Cardiac fibroblast (primary cell): ENCODE data around the gene INHBC.

Experiments used
- DNase-seq, 2 donors: peaks; one replicate each; pipeline versions ENCODE4 v3.0.0 to v3.0.0-alpha.2; 2010; ENCODE audit warnings: low read depth in 2 of 2
- H3K4me3 ChIP-seq, 2 donors: replicated peaks in 1 of 2; 1 replicate in 1 of 2; 2 replicates in 1 of 2; pipeline ENCODE4 v1.5.1; 2011; ENCODE audit warnings: low read depth in 2 of 2, low read length in 2 of 2, mild to moderate bottlenecking in 2 of 2, moderate library complexity in 1 of 2
- CTCF ChIP-seq: IDR thresholded peaks from one replicate; pipeline ENCODE4 v1.5.1; 2011; ENCODE audit warnings: low read depth, mild to moderate bottlenecking, low read length, inconsistent platforms

Gene INHBC

GRCh38 chr12:57497223-57498131 lies 62.9 kb downstream of the INHBC start:
- no peak overlapping the region for H3K4me3 ChIP-seq
- DNase-seq: no peak
- TF ChIP-seq CTCF: no peak

GRCh38 chr12:57498132-57498502 lies 63.5 kb downstream of the INHBC start:
- peak; percentile 7 for TF ChIP-seq CTCF
- DNase-seq: no peak
- H3K4me3 ChIP-seq: no peak overlapping the region

- TF ChIP-seq CTCF: no peak
- H3K4me3 ChIP-seq: no peak overlapping the region
- no peak for DNase-seq
Measured at GRCh38 chr12:57498571-57498970, 64.0 kb downstream of the INHBC start.

GRCh38 chr12:57500213-57500612 lies 65.6 kb downstream of the INHBC start:
- no peak overlapping the region for H3K4me3 ChIP-seq
- no peak for TF ChIP-seq CTCF
- no peak for DNase-seq
